GM08714 (cell line): ENCODE data around the gene THAP4.

Source experiments
- H3K4me3 ChIP-seq: fragments of 200-500 bp; sonication (Bioruptor generic); 2 replicates; pipeline ENCODE4 v1.5.1; 2014; ENCODE audit warnings: mild to moderate bottlenecking, low read length, inconsistent platforms
- ZNF274 ChIP-seq: IDR thresholded peaks from 2 replicates; pipeline ENCODE4 v1.6.1; 2012; ENCODE audit warnings: mild to moderate bottlenecking, low read depth, low read length

The THAP4 gene

GRCh38 chr2:241656190-241656741, 19.3 kb upstream of the THAP4 start:
- no peak overlapping the region for H3K4me3 ChIP-seq
- no peak for TF ChIP-seq ZNF274

- H3K4me3 ChIP-seq, result no peak overlapping the region
- no peak for TF ChIP-seq ZNF274
Observed at GRCh38 chr2:241655516-241656189, 18.7 kb upstream of the THAP4 start.

GRCh38 chr2:241654551-241654950, 17.6 kb upstream of the THAP4 start:
- TF ChIP-seq ZNF274, result no peak
- no peak overlapping the region for H3K4me3 ChIP-seq

- TF ChIP-seq ZNF274, result no peak
- no peak overlapping the region for H3K4me3 ChIP-seq
Observed at GRCh38 chr2:241653210-241653750, 16.3 kb upstream of the THAP4 start.

- H3K4me3 ChIP-seq, result no peak overlapping the region
- TF ChIP-seq ZNF274, result no peak
Observed at GRCh38 chr2:241652722-241653121, 15.8 kb upstream of the THAP4 start.

GRCh38 chr2:241652142-241652541, 15.2 kb upstream of the THAP4 start:
- H3K4me3 ChIP-seq, result no peak overlapping the region
- TF ChIP-seq ZNF274, result no peak

- no peak overlapping the region for H3K4me3 ChIP-seq
- no peak for TF ChIP-seq ZNF274
Observed at GRCh38 chr2:241649927-241650326, 13.0 kb upstream of the THAP4 start.

- no peak for TF ChIP-seq ZNF274
- no peak overlapping the region for H3K4me3 ChIP-seq
Observed at GRCh38 chr2:241649404-241649803, 12.4 kb upstream of the THAP4 start.

GRCh38 chr2:241648453-241648852, 11.5 kb upstream of the THAP4 start:
- no peak for TF ChIP-seq ZNF274
- H3K4me3 ChIP-seq, result no peak overlapping the region

GRCh38 chr2:241645915-241646645, 9.1 kb upstream of the THAP4 start:
- H3K4me3 ChIP-seq, result no peak overlapping the region
- no peak for TF ChIP-seq ZNF274

GRCh38 chr2:241645056-241645914, 8.3 kb upstream of the THAP4 start:
- H3K4me3 ChIP-seq, result no peak overlapping the region
- TF ChIP-seq ZNF274, result no peak

GRCh38 chr2:241641631-241642030, 4.7 kb upstream of the THAP4 start:
- TF ChIP-seq ZNF274, result no peak
- no peak overlapping the region for H3K4me3 ChIP-seq

GRCh38 chr2:241640165-241640795, 3.3 kb upstream of the THAP4 start:
- H3K4me3 ChIP-seq, result no peak overlapping the region
- TF ChIP-seq ZNF274, result no peak

GRCh38 chr2:241639385-241639784, 2.4 kb upstream of the THAP4 start:
- TF ChIP-seq ZNF274, result no peak
- H3K4me3 ChIP-seq, result no peak overlapping the region; the same call in 1 of the 2 replicates
